ENCODE results near the gene STARD3.

Gene STARD3

DNA sequence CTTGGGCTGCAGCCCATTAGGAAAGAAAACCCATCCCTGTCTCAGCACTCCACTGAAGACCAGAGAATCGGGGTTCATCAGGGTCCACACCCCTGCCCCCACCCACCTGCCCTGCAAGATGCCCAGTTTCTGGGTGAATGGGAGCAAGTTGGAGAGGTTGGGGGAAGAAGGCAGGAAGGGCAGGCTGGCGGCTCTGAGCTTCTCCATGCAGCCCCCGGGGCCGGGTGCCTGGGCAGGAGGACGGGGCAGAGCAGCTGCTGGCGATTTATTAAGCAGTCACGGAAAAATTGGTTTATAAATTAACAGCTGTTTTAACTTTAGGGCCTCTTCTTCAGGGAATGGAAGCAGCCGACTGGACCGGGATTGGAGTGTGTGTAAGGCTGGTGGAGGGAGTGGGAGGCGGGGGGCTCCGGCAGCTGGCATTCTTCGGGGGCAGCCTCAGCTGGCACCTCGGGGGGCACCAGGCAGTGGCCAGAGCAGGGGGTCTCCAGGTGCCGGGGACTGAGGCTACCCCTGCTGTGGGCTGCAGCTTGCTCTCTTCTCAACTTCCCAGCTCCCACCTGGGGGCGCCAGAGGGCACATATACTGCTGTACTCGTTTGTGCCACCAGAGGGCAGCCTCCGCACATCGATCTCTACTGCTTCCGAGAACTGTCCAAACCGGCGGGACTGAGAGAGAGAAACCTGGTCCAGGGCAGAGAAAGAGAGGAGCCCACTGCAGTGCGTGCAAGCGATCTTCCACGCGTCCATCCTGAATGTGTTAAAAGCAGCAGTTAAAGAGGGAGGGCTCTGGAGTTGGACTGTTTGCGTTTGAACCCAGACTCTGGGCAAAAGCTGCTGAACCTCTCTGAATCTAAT is 15.2 kb upstream of the STARD3 start:
- Histone ChIP-seq H3K36me3 (ENCODE audit: insufficient read depth, low read length) (no peaks in the 10 kb centered on the region), H3K4me3 (peak overlapping the region; percentile 51), H3K9me3 (ENCODE audit: low read depth, low read length) (no peaks in the 10 kb centered on the region), H3K9ac (ENCODE audit: insufficient read length) (no peak overlapping the region), H3K27ac (no peak overlapping the region)
- TF ChIP-seq FOXP2 (optimal IDR thresholded peaks at IDR 0.05; ENCODE audit: control extremely low read depth, extremely low read length, insufficient read depth) (no peak), EZH2 (IDR thresholded peaks at IDR 0.05) (no peak), POLR2AphosphoS5 (IDR thresholded peaks at IDR 0.05; ENCODE audit: borderline replicate concordance, low read depth, low read length) (no peak)
- DNase-seq (ENCODE audit: low read depth, low spot score) = peak; percentile 45

DNA sequence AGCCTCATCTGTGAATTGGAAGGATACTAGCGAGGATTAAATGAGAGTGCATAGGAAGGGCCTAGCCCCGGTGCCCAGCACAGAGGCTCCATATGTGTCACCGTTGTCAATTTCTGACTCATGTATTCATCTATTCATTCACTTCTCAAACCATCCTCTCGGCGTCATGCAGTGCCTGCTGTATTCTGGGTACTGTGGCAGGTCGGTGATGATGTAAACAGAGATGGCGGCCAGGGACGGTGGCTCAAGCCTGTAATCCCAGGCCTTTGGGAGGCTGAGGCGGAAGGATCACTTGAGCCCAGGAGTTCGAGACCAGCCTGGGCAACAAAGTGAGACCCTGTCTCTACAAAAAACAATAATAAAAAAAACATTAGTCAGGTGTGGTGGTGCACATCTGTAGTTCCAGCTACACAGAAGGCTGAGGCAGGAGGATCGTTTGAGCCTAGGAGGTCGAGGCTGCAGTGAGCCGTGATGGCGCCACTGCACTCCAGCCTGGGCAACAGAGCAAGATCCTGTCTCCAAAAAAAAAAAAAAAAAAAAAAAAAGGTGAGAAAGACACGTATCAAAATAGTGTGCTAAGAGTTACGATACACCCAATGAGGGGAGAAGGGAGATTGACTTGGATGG is 14.5 kb upstream of the STARD3 start:
- H3K4me3 ChIP-seq = peak overlapping the region; percentile 51; the same call in 1 of the 2 replicates
- H3K9ac ChIP-seq (ENCODE audit: insufficient read length) = no peak overlapping the region
- TF ChIP-seq EZH2 (IDR thresholded peaks at IDR 0.05) (no peak), POLR2AphosphoS5 (IDR thresholded peaks at IDR 0.05; ENCODE audit: borderline replicate concordance, low read depth, low read length) (no peak), FOXP2 (optimal IDR thresholded peaks at IDR 0.05; ENCODE audit: control extremely low read depth, extremely low read length, insufficient read depth) (no peak)
- H3K9me3 ChIP-seq (ENCODE audit: low read depth, low read length) = no peaks in the 10 kb centered on the region
- H3K27ac ChIP-seq = no peak overlapping the region
- H3K36me3 ChIP-seq (ENCODE audit: insufficient read depth, low read length) = no peaks in the 10 kb centered on the region
- no peak for DNase-seq (ENCODE audit: low read depth, low spot score)

DNA sequence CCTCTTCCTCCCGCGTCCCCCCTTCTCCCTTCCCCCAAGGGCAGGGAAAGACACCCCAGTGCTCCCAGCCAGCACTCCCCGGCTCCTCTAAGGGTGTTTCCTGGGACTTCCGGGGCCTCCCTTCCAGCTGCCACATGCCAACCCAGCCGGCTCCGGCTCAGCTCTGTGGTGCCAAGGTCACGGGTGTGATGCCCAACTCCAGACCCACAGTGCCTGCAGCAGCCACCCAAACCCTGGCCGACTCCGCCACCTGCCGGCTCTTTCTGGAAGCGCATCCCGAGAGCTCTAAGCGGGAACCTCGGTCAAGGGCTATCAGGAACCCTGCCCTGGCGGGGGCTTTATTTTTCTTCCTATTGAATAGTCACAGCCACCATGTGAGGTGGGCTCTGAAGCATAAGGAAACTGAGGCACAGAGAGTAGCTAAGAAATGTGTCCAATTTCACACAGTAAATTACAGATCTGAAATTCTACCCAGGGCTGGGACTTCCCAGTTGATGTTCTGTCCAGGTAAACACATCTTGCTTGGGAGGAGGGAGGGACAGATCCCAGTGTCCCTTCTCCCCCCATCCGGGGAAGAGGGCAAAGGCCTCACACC is 13.5 kb upstream of the STARD3 start:
- TF ChIP-seq POLR2AphosphoS5 (IDR thresholded peaks at IDR 0.05; ENCODE audit: borderline replicate concordance, low read depth, low read length) = no peak
- no peak for TF ChIP-seq EZH2 (IDR thresholded peaks at IDR 0.05)
- H3K36me3 ChIP-seq (ENCODE audit: insufficient read depth, low read length) = no peaks in the 10 kb centered on the region
- no peak overlapping the region for H3K9ac ChIP-seq (ENCODE audit: insufficient read length)
- H3K9me3 ChIP-seq (ENCODE audit: low read depth, low read length) = no peaks in the 10 kb centered on the region
- no peak overlapping the region for H3K27ac ChIP-seq
- no peak for DNase-seq (ENCODE audit: low read depth, low spot score)
- no peak overlapping the region for H3K4me3 ChIP-seq

GRCh38 chr17:39624313-39624712 is 12.6 kb upstream of the STARD3 start:
- Histone ChIP-seq H3K4me3 (no peak overlapping the region), H3K27ac (no peak overlapping the region), H3K9me3 (ENCODE audit: low read depth, low read length) (no peaks in the 10 kb centered on the region), H3K9ac (ENCODE audit: insufficient read length) (no peak overlapping the region), H3K36me3 (ENCODE audit: insufficient read depth, low read length) (no peaks in the 10 kb centered on the region)
- no peak for DNase-seq (ENCODE audit: low read depth, low spot score)
- no peak for TF ChIP-seq FOXP2 (optimal IDR thresholded peaks at IDR 0.05; ENCODE audit: control extremely low read depth, extremely low read length, insufficient read depth)
- TF ChIP-seq EZH2 (IDR thresholded peaks at IDR 0.05) = no peak
- TF ChIP-seq POLR2AphosphoS5 (IDR thresholded peaks at IDR 0.05; ENCODE audit: borderline replicate concordance, low read depth, low read length) = no peak

DNA sequence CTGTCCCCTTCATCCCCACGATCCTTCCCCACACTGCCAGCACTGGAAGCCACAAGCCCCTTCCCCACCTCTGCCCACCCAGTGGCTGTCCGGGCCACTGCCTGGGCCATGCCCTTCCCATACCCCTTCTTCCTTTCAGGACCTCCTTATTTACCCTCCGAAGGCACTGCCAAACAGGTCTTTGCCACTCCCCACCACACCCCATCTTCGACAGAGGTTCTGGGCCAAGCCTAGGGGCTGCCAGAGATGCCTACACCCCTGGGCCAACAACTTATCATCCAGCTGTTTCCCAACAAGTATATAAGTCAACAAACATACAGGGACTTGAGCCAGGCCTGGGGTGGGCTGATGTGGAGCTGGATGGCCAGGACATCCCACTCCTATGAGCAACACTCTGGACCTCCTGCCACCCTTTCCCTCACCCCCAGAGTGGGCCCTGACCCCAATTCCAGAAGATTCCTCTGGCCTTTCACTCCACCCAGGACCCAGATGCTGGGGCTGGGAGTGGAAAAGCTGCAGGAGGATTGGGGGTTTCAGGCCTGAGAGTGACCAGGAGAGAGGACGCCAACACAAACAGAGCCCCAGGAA is 11.7 kb upstream of the STARD3 start:
- TF ChIP-seq EZH2 (IDR thresholded peaks at IDR 0.05) (no peak), POLR2AphosphoS5 (IDR thresholded peaks at IDR 0.05; ENCODE audit: borderline replicate concordance, low read depth, low read length) (no peak), FOXP2 (optimal IDR thresholded peaks at IDR 0.05; ENCODE audit: control extremely low read depth, extremely low read length, insufficient read depth) (no peak)
- Histone ChIP-seq H3K9ac (ENCODE audit: insufficient read length) (no peak overlapping the region), H3K27ac (no peak overlapping the region), H3K36me3 (ENCODE audit: insufficient read depth, low read length) (no peaks in the 10 kb centered on the region), H3K9me3 (ENCODE audit: low read depth, low read length) (no peaks in the 10 kb centered on the region), H3K4me3 (no peak overlapping the region)
- no peak for DNase-seq (ENCODE audit: low read depth, low spot score)

DNA sequence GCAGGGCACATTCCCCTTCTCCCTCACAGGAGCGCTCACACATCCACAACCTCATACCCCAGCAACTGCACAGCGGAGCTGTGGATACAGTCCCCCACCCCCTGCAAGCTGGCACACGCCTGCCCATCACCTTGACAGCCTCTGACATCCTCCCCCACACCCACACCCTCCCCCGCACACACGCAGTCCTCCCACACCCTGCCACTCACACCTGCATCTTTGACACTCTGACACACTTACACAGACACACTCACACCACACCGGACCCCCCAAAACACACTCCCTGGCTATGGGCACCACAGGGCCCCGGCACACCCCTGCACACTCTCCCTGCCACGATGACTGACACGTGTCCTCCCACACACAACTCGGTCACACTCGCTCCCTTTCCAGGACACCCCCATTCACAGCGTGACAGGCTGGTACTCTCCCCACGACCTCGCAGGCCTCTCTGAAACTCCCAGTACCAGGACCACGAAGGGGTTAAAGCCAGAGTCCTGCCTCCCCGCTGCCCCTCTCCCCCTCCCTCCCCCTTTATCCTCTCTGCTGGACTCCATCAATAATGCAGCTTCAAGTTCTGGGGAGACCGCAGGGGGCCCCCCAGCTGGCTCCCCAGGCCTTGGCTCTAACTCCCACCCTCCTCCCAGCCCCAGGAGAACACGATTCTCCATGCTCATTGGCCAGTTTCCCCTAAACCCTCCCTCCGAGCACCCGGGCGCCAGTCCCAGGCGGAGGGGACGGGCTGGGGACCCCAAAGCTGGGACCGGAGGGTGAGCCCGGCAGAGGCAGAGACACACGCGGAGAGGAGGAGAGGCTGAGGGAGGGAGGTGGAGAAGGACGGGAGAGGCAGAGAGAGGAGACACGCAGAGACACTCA is 10.5 kb upstream of the STARD3 start, which contains the start of gene PPP1R1B:
Gene PPP1R1B, plus strand, starts transcription at position 782 of the 876 bp plus-strand sequence. CDS start 441 bp downstream, outside the sequence.
- H3K36me3 ChIP-seq (ENCODE audit: insufficient read depth, low read length) = no peaks in the 10 kb centered on the region
- TF ChIP-seq FOXP2 (optimal IDR thresholded peaks at IDR 0.05; ENCODE audit: control extremely low read depth, extremely low read length, insufficient read depth) (no peak), EZH2 (IDR thresholded peaks at IDR 0.05) (no peak), POLR2AphosphoS5 (IDR thresholded peaks at IDR 0.05; ENCODE audit: borderline replicate concordance, low read depth, low read length) (no peak)
- peak within 1 kb of the TSS; percentile 67 for H3K4me3 ChIP-seq
- no peak within 1 kb of the TSS for H3K9ac ChIP-seq (ENCODE audit: insufficient read length)
- H3K27ac ChIP-seq = no peak within 1 kb of the TSS
- no peak for DNase-seq (ENCODE audit: low read depth, low spot score)
- no peaks in the 10 kb centered on the region for H3K9me3 ChIP-seq (ENCODE audit: low read depth, low read length)

- peak overlapping the region; percentile 67 for H3K4me3 ChIP-seq
- H3K27ac ChIP-seq = no peak overlapping the region
Observed at GRCh38 chr17:39627047-39627711, 9.8 kb upstream of the STARD3 start.

More at GRCh38 chr17:39627047-39627711, 9.8 kb upstream of the STARD3 start:
- no peak for DNase-seq (ENCODE audit: low read depth, low spot score)
- Histone ChIP-seq H3K9ac (ENCODE audit: insufficient read length) (no peak overlapping the region), H3K9me3 (ENCODE audit: low read depth, low read length) (no peaks in the 10 kb centered on the region), H3K36me3 (ENCODE audit: insufficient read depth, low read length) (no peaks in the 10 kb centered on the region)
- TF ChIP-seq POLR2AphosphoS5 (IDR thresholded peaks at IDR 0.05; ENCODE audit: borderline replicate concordance, low read depth, low read length) (no peak), EZH2 (IDR thresholded peaks at IDR 0.05) (no peak), FOXP2 (optimal IDR thresholded peaks at IDR 0.05; ENCODE audit: control extremely low read depth, extremely low read length, insufficient read depth) (no peak)
